MM.1S (cell line): ENCODE results near the gene DALRD3.

Experiments used
- EZH2 ChIP-seq: fragments of 300-600 bp; sonication (generic); optimal IDR thresholded peaks from 2 replicates; pipeline ENCODE3; 2017; ENCODE audit warnings: low read depth, mild to moderate bottlenecking, antibody characterized with exemption, low read length, mixed read lengths
- EZH2phosphoT487 ChIP-seq: fragments of 300-600 bp; sonication (generic); IDR thresholded peaks from 2 replicates; pipeline ENCODE4 v1.6.1; 2018; ENCODE audit warnings: antibody characterized with exemption, low read length
- TF ChIP-seq, protein P1 (sequence below): fragments of 300-600 bp; sonication (generic); IDR thresholded peaks from 2 replicates; pipeline ENCODE4 v1.5.1; 2016; ENCODE audit warnings: antibody characterized with exemption, low read length, mixed read lengths

DNA sequence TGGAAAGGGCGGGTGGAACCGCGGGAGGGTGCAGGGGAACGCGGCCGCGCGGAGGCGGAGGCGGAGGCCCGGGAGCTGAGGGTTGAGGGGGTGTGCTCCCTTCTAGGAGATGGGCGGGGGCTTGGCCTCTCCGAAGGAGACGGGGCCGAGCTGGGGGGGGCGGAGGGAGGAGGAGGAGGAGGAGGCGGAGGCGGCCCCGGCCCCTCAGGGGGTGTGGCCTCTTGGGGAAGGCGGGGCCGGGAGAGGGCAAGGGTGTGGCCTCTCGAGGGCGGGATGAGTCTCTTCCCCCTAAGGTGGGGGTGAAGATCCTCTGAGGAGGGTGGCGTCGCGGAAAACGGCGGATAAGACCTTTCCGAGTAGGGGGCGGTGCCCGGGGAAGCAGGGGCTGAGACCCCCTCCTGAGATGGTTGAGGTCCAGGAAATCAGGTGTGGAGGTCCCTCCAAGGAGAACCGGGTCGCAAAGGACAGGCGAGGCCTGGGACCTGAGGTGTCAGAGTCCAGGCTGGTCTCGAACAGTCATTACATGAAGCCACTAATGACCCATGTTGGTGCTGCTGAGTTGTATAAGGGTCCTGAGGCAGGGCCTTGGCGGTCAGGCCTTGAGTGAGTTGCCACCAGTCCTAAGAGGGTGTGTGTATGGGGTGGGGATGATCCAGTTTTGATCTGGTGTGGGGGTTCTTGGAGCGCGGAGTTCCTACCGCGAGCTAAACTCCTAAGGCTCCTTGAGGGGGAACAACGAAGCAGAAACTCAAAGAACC lies 10.4 kb downstream of the DALRD3 start:
- TF ChIP-seq, protein P1, sequence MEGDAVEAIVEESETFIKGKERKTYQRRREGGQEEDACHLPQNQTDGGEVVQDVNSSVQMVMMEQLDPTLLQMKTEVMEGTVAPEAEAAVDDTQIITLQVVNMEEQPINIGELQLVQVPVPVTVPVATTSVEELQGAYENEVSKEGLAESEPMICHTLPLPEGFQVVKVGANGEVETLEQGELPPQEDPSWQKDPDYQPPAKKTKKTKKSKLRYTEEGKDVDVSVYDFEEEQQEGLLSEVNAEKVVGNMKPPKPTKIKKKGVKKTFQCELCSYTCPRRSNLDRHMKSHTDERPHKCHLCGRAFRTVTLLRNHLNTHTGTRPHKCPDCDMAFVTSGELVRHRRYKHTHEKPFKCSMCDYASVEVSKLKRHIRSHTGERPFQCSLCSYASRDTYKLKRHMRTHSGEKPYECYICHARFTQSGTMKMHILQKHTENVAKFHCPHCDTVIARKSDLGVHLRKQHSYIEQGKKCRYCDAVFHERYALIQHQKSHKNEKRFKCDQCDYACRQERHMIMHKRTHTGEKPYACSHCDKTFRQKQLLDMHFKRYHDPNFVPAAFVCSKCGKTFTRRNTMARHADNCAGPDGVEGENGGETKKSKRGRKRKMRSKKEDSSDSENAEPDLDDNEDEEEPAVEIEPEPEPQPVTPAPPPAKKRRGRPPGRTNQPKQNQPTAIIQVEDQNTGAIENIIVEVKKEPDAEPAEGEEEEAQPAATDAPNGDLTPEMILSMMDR: no peak
- TF ChIP-seq EZH2: no peak
- TF ChIP-seq EZH2phosphoT487: no peak
